CMK (cell line): ENCODE measurements around the gene UBE2Q1.
"Not testable (repeated sequence)": the region's sequence is repeated elsewhere in the genome, so short reads cannot be mapped to it uniquely, and the experiment has no call there.

Experiments used
- DNase-seq: peaks from one replicate; pipeline ENCODE4 v3.0.0-alpha.2; 2010; ENCODE audit warnings: low read depth

The UBE2Q1 gene

GRCh38 chr1:154550657-154551056, 7.8 kb downstream of the UBE2Q1 start:
- no peak for DNase-seq

DNA sequence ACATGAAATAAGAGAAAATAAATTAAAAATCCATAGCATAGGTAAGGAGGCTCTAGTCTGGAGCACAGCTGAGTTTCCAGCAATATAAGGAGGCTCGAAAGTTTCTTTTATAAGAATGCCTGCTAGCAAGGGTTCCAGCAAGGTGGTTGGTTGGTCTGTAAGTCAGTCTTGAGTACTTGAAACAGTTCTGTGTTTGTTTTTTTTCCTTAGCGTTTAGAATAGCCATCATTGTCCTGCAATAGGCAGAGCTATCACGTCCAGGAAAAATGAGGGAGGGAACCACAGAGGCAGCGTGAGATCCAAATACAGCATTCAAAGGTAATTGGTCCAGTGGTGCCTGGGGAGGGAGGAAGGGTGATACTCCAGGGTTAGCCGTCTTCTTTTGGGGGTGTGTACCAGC, 8.4 kb downstream of the UBE2Q1 start:
- no peak for DNase-seq

DNA sequence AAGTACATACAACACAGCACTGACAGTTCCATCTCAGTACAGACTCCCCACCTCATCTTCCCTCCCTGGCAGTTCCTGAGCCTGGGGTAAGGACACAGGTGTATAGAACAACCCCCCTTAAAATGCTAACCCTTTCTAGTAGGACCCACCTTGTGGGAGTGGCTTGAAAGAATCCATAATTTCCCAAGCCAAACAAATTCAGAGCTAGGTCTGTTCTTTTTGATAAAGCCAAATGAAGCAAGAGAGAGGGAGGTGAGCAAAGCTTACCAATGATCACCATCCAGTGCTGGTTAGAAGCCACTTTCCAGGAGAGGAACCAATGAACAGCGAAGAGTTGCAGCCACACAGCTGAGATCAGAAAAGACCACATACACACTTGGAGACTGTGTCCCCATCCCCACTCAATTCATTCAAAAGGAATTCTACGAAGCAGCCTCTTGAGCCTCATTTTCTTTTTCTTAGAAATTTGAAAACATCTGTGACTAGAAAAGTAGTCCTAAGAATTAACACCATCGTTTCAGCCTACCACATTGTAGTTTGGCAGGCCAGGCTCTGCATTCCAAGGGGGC, 9.2 kb downstream of the UBE2Q1 start:
- no peak for DNase-seq

- DNase-seq = no peak
Observed at GRCh38 chr1:154548028-154548427, 10.4 kb downstream of the UBE2Q1 start.

DNA sequence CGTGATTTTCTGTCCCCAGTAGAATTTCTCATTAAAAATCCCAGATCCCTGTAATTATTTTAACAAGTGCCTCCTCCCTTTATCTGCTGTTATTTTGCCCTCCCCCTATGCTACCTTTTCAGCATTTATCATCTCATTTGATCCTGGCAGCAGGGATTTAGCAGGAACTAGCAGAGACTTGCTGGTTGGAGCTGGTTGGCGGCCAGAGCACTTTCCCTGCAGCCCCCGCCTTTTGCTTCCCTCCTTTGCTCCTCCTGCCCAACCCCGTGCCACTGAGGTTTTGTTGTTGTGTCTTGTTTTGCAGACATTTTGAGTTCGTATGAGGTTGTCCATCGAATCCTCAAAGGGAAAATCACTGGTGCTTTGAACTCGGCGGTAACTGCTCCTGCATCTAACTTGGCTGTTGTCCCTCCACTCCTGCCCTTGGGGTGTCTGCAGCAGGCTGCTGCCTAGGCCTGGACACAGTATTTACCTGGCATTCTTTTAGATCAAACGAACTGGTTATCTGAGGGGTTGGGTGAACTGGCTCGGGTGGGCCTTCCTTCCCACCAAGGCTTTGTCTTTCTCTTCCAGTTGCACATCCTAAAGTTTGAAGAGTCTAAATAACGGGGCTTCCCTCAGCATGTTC, 11.2 kb downstream of the UBE2Q1 start:
- no peak for DNase-seq

GRCh38 chr1:154546264-154547063, 12.0 kb downstream of the UBE2Q1 start:
- DNase-seq = peak; percentile 35

DNA sequence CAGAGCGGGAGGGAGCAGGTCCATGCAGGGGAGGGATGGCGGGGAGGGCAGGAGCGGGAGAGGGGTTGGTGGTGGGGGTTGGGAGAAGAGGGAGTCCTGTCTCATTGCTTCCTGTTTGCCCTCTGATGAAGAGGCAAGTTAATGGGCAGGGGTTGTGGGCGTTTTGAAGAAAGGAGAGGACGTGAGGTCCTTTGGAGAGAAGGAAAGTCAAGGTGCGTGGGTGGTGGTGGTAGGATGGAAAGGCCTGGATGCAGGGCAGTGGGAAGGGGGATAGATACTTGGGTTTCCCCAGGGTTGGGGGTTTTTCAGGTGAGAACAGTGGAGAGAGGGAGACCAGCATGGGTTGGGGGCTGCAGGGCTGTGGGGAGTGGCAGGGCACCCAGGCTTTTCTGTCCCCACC, 17.2 kb downstream of the UBE2Q1 start:
- no peak for DNase-seq

DNA sequence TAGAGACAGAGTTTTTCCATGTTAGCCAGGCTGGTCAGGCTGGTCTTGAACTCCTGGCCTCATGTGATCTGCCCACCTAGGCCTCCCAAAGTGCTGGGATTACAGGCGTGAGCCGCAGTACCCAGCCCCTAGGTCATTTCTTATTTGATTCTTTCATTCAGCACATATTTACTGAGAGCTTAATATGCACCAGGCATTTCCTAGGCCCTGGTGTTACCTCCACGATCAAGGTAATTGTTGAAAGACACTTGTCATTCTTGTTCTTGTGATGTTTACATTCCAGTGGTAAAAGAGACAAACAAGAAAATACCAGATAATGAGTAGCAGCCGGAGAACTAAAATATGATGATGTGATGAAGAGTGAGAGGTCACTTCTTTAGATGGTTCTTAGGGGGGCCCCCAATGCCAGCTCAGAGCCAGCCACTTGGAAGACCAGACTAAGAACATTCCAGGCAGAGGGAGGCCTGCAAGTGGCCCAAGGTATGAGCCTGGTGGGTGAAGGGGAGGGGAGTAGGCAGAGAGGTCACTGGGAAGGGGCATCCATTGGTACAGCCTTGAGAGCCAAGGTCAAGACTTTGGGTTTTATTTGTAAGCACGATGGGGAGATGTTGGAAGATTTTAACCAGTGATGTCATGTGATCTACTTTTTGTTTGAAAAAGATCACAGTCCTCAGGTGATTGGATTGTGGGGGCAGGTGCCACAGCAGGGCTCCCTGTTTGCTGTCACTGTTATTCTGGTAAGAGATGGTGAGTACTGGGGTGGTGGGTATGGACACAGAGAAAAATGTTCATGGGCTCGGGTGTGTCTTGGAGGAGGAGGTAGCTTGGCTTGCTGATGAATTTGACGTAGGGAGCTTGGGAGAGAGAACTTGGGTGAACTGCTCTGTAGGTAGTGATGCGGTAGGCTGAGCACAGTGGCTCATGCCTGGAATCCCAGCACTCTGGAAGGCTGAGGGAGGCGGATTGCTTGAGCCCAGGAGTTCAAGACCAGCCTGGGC, 18.7 kb downstream of the UBE2Q1 start:
- DNase-seq = no peak

DNA sequence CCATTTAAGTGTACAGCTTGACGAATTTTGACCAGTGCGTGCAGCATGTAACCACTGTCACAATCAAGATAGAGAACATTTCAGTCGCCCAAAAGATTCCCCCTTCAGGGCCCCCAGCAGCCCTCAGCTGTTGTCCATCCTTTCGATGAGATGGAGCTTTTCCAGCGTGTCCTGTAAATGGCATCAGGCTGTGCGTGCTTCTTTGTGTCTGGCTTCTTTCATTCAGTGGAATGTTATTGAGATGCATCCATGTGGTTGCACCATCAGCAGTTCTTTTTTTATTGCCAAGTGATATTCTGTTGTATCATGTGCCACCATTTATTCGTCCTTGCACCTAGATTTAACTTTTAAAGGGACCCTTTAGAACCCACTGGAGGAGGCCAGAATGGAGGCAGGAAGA, 21.9 kb downstream of the UBE2Q1 start:
- DNase-seq = no peak

DNA sequence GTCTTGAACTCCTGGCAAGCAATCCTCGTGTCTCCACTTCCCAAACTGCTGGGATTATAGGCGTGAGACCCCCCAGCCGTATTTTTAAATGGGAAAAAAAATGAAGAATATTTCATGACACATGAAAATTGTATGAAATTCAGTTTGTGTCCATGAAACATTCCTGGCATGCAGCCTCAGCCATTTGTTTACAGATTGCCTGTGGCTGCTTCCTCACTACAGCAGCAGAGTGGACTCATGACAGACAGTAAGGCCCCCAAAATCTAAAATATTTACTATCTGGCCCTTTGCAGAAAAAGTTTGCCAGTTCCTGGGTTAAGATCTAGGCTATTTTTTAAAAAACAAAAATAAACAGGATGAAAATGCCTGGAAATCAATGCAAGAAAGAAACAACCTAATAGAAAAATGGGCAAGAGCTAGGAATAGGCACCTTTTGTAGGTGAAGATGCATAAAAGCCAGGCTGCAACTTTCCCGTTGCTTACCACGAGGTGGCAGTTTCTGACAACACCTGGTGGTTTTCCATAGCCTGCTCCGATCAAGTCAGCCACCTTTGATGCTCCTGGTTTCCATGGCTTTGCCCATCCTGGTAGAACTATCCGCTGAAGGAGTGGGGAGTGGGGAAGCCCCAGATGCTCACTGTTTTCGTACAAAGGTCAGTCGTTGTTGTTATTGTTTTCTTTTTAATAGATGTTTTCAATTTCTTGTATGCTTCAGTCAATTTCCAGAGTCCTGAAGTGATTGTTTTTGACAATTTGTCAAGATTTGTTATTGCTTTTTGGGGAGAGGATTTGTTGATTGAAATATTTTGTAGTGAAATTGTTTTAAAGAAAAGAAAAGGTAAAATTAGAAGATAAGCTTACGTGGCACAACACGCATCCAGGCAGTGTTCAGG, 24.3 kb downstream of the UBE2Q1 start:
- DNase-seq = no peak

GRCh38 chr1:154531950-154532349, 26.5 kb downstream of the UBE2Q1 start:
- DNase-seq = not testable (repeated sequence)

GRCh38 chr1:154529308-154529707, 29.2 kb downstream of the UBE2Q1 start:
- DNase-seq = no peak

DNA sequence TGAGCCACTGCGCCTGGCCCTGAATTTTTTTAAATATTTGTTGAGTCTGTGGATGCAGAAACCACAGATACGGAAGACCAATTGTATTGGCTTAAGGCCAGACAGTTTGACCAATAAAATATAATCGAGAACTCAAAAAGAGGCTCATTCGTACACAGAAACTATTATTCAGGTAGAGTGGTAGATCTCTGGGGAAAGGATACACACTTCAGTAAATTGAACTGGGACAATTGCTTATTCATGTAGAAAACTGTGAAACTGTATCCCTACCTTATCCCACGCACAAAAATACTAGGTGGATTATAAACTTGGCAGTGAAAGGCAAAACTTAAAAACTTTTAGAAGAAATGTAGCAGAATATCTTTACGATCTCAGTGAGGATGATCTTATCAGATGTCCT, 31.3 kb downstream of the UBE2Q1 start:
- DNase-seq = no peak

- DNase-seq = no peak
Observed at GRCh38 chr1:154524881-154525280, 33.6 kb downstream of the UBE2Q1 start.

DNA sequence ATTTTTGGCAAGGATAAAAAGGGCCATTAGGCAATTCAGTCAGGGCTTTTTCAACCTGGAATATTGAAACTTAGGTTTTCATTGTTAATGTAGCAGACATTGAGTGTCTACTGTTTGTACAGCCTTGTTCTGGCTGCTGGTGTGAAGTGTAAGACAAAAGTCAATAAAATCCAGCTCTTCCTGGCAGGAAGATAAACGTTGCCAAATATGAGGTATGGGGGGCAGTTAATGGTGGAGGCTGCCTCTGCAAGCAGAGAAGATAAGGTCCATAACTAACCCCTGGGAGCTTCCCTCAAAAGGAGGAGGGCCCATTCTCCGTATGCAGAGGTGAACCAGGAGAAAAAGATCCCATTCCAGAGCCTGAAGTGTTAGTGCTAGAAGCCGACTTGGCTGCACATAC, 36.8 kb downstream of the UBE2Q1 start:
- no peak for DNase-seq

- no peak for DNase-seq
Observed at GRCh38 chr1:154520333-154520732, 38.1 kb downstream of the UBE2Q1 start.

DNA sequence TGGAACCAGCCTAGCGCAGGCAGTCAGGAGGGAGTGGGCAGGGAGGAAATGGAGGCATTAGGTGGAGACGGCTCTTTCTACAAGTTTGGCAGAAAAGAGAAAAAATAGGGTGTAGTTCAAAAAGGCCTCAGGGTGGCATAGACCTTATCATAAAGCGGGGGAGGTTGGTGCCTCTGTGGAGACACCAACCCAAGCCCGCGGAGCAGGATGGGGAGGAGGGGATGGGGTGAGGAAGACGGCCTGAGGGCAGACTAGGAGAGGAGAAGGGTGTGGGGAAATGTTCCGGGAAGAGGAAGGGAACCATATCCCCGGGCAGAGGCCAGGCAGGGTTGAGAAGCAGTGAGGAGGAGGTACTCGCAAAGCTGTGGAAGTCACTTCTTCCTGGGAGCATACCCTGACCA, 38.9 kb downstream of the UBE2Q1 start:
- DNase-seq = no peak

DNA sequence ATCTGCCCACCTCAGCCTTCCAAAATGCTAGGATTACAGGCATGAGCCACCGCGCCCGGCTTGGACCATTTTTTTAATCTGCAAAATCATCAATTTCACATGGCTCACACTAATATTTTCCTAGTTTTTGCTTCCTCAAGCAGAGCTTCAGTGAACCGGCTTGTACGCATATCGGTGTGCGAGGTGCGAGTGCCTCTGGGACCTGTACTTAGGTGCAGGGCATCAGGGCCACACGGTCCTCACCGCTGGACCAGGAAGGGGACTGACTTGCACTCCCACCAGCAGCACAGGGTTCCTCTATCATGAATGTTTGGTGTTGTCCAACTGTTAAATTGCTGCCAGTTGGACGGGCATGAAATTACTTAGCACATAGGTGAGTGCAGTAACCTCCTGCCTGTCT, 40.8 kb downstream of the UBE2Q1 start:
- DNase-seq = no peak

DNA sequence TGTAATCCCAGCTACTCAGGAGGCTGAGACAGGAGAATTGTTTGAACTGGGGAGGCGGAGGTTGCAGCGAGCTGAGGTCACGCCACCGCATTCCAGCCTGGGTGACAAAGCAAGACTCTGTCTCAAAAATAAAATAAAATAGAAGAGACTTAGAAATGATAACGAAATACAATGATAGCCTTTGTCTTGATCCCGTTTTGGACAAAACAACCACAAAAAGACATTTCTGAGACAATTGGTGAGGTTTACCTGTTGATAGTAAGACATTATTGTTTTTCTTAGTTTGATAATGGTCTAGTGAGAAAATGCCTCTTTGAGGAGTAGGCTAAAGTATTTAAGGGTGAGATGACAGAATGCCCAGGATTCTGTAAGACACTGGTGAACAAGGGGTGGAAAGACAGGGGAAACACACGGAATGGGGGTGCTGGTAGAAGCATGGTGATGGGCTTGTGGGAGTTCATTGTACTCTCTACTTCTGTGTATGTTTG, 44.4 kb downstream of the UBE2Q1 start:
- DNase-seq = no peak

GRCh38 chr1:154512760-154513159, 45.7 kb downstream of the UBE2Q1 start:
- DNase-seq = no peak

DNA sequence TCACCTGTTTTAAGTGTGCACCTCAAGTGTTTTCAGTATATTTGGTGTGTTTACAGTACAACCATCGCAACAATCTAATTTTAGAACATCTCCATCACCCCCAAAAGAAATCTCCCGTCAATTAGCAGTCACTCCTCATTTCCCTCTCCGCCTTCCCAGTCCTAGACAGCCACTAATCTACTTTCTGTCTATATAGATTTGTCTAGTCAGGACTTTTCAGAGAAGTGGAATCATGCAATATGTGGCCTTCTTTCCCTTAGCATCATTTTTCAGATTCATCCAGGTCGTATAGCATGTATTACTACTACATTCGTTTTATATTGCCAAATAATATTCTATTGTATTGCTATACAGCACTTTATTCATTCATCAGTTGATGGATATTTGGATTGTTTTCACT, 54.6 kb downstream of the UBE2Q1 start:
- no peak for DNase-seq
